Measurements from ENCODE around the gene MED25. TPM values are rescaled to one million over a fixed set of nuclear protein-coding genes. Genes with fewer than 3 reads are reported as not detected.
A peak's percentile ranks its signal among the peaks of the same experiment; 100 is the strongest.
"Not testable (repeated sequence)": the region's sequence is repeated elsewhere in the genome, so short reads cannot be mapped to it uniquely, and the experiment has no call there.

MED25 gene
- total RNA-seq, 1 donor from 2014 or later: 25.0 TPM

GRCh38 chr19:49818649-49819370 lies 721 bp downstream of the MED25 start:
- TF ChIP-seq POLR2AphosphoS5 (IDR thresholded peaks at IDR 0.05; ENCODE audit: insufficient read depth in 1 of 2, low read depth in 1 of 2) (no peak), POLR2A (IDR thresholded peaks at IDR 0.05) (no peak), CTCF (IDR thresholded peaks at IDR 0.05) (no peak)
- H3K9me3 ChIP-seq: no peaks in the 10 kb centered on the region
- intact Hi-C loops (cut with DNase I): loop anchor here (5.0 kb wide), 1 partner anchor 43 kb away; no protein-coding TSS in a partner anchor
- H3K36me3 ChIP-seq: peaks cover 0 to 8% of the 10 kb centered on the region in 2 donors
- H3K4me3 ChIP-seq: peak overlapping the region; percentile 61 to 85
- peak overlapping the region; percentile 87 for H3K27ac ChIP-seq
- DNase-seq (ENCODE audit: extremely low spot score in 2 of 2): no peak
- H3K27me3 ChIP-seq: no peaks in the 10 kb centered on the region
- peaks cover 26% of the 10 kb centered on the region for H3K4me1 ChIP-seq

- not testable (repeated sequence) for H3K27ac ChIP-seq; H3K27me3 ChIP-seq; DNase-seq (ENCODE audit: extremely low spot score in 2 of 2); H3K9me3 ChIP-seq; H3K36me3 ChIP-seq
- H3K4me1 ChIP-seq: peaks cover 21% of the 10 kb centered on the region
- peak overlapping the region; percentile 61 to 85 for H3K4me3 ChIP-seq
- intact Hi-C loops (cut with DNase I): loop anchor here (5.0 kb wide), 1 partner anchor 43 kb away; no protein-coding TSS in a partner anchor
Measured at GRCh38 chr19:49819452-49820115, 1.5 kb downstream of the MED25 start.

- Histone ChIP-seq H3K4me3 (no peak overlapping the region), H3K4me1 (peaks cover 21% of the 10 kb centered on the region), H3K9me3 (no peaks in the 10 kb centered on the region), H3K27ac (no peak overlapping the region), H3K27me3 (no peaks in the 10 kb centered on the region), H3K36me3 (peaks cover 0 to 8% of the 10 kb centered on the region in 2 donors)
- TF ChIP-seq POLR2A (IDR thresholded peaks at IDR 0.05) (no peak), POLR2AphosphoS5 (IDR thresholded peaks at IDR 0.05; ENCODE audit: insufficient read depth in 1 of 2, low read depth in 1 of 2) (no peak), CTCF (IDR thresholded peaks at IDR 0.05) (no peak)
- no peak for DNase-seq (ENCODE audit: extremely low spot score in 2 of 2)
- intact Hi-C loops (cut with DNase I): no loop called here
Measured at GRCh38 chr19:49820125-49820524, 2.0 kb downstream of the MED25 start.

GRCh38 chr19:49823472-49823871 lies 5.4 kb downstream of the MED25 start:
- no peak overlapping the region for H3K27ac ChIP-seq
- no peak for TF ChIP-seq POLR2AphosphoS5 (IDR thresholded peaks at IDR 0.05; ENCODE audit: insufficient read depth in 1 of 2, low read depth in 1 of 2)
- TF ChIP-seq CTCF (IDR thresholded peaks at IDR 0.05): no peak
- TF ChIP-seq POLR2A (IDR thresholded peaks at IDR 0.05): no peak
- H3K9me3 ChIP-seq: no peaks in the 10 kb centered on the region
- H3K27me3 ChIP-seq: no peaks in the 10 kb centered on the region
- intact Hi-C loops (cut with DNase I): no loop called here
- H3K36me3 ChIP-seq: peaks cover 0 to 11% of the 10 kb centered on the region in 2 donors
- H3K4me1 ChIP-seq: peaks cover 15% of the 10 kb centered on the region
- no peak overlapping the region for H3K4me3 ChIP-seq
- DNase-seq (ENCODE audit: extremely low spot score in 2 of 2): no peak

- TF ChIP-seq POLR2AphosphoS5 (IDR thresholded peaks at IDR 0.05; ENCODE audit: insufficient read depth in 1 of 2, low read depth in 1 of 2) (no peak), POLR2A (IDR thresholded peaks at IDR 0.05) (no peak), CTCF (IDR thresholded peaks at IDR 0.05) (no peak)
Measured at GRCh38 chr19:49824662-49825061, 6.6 kb downstream of the MED25 start.

More at GRCh38 chr19:49824662-49825061, 6.6 kb downstream of the MED25 start:
- no peak for DNase-seq (ENCODE audit: extremely low spot score in 2 of 2)
- no peaks in the 10 kb centered on the region for H3K27me3 ChIP-seq
- intact Hi-C loops (cut with DNase I): no loop called here
- H3K36me3 ChIP-seq: peaks cover 0 to 14% of the 10 kb centered on the region in 2 donors
- H3K4me3 ChIP-seq: no peak overlapping the region
- H3K4me1 ChIP-seq: peaks cover 3% of the 10 kb centered on the region
- no peak overlapping the region for H3K27ac ChIP-seq
- H3K9me3 ChIP-seq: no peaks in the 10 kb centered on the region

Measured in vagina (tissue), 2 donors.